OCI-LY1 (cell line): Measurements from ENCODE around the gene OR9A4.

ENCODE experiments used
- H2AFZ ChIP-seq: fragments of 200-600 bp; sonication (generic), shearing (Covaris generic); 2 replicates; pipeline ENCODE4 v1.6.0; 2014; ENCODE audit warnings: antibody characterized with exemption, mild to moderate bottlenecking, low read length
- H3F3A ChIP-seq: fragments of 200-600 bp; sonication (generic), shearing (Covaris generic); 2 replicates; pipeline ENCODE4 v1.6.0; 2014; ENCODE audit warnings: mild to moderate bottlenecking, antibody characterized with exemption, low read length, moderate library complexity; ENCODE audit not compliant: insufficient read depth
- H3K27ac ChIP-seq: fragments of 200-600 bp; sonication (generic); 2 replicates; pipeline ENCODE4 v1.5.1; 2014; ENCODE audit warnings: low read length, mixed run types, mild to moderate bottlenecking, low read depth; ENCODE audit not compliant: poor library complexity, severe bottlenecking
- H3K27me3 ChIP-seq: fragments of 200-600 bp; sonication (generic); 2 replicates; pipeline ENCODE4 v1.6.0; 2014; ENCODE audit warnings: antibody characterized with exemption, mild to moderate bottlenecking, low read length, moderate library complexity; ENCODE audit not compliant: insufficient read depth
- H3K36me3 ChIP-seq: fragments of 200-600 bp; sonication (generic); 2 replicates; pipeline ENCODE4 v1.6.1; 2014; ENCODE audit warnings: mild to moderate bottlenecking, antibody characterized with exemption, low read length, moderate library complexity, mixed read lengths; ENCODE audit not compliant: insufficient read depth
- H3K4me1 ChIP-seq: fragments of 200-600 bp; sonication (generic); 2 replicates; pipeline ENCODE4 v1.5.1; 2014; ENCODE audit warnings: mild to moderate bottlenecking, low read length, moderate library complexity; ENCODE audit not compliant: insufficient read depth, severe bottlenecking
- H3K4me2 ChIP-seq: fragments of 200-600 bp; sonication (generic), shearing (Covaris generic); 2 replicates; pipeline ENCODE4 v1.6.1; 2014; ENCODE audit warnings: low read length
- H3K4me3 ChIP-seq: fragments of 200-600 bp; sonication (generic); 2 replicates; pipeline ENCODE4 v1.5.1; 2014; ENCODE audit warnings: low read length, low read depth, mild to moderate bottlenecking, mixed read lengths; ENCODE audit not compliant: poor library complexity, severe bottlenecking
- H3K79me2 ChIP-seq: fragments of 200-600 bp; shearing (Covaris generic); 2 replicates; pipeline ENCODE4 v1.6.1; 2016; ENCODE audit warnings: mixed run types, low read length, mixed read lengths; ENCODE audit not compliant: insufficient read depth
- H3K9ac ChIP-seq: fragments of 200-600 bp; sonication (generic), shearing (Covaris generic); 2 replicates; pipeline ENCODE4 v1.6.1; 2014; ENCODE audit warnings: mild to moderate bottlenecking, low read length, mixed read lengths
- H3K9me2 ChIP-seq: fragments of 200-600 bp; sonication (generic), shearing (Covaris generic); 2 replicates; pipeline ENCODE4 v1.6.1; 2014; ENCODE audit warnings: low read depth, mild to moderate bottlenecking, low read length, mixed read lengths
- H3K9me3 ChIP-seq: fragments of 200-600 bp; shearing (Covaris generic); 2 replicates; pipeline ENCODE4 v1.6.1; 2014; ENCODE audit warnings: low read length, mixed read lengths
- H4K20me1 ChIP-seq: fragments of 200-600 bp; sonication (generic), shearing (Covaris generic); 2 replicates; pipeline ENCODE4 v1.6.0; 2016; ENCODE audit warnings: mild to moderate bottlenecking, low read length; ENCODE audit not compliant: insufficient read depth
- EZH2 ChIP-seq: fragments of 200-600 bp; sonication (generic), shearing (Covaris generic); IDR thresholded peaks from 2 replicates; pipeline ENCODE4 v1.8.0; 2017; ENCODE audit warnings: borderline replicate concordance, mixed run types, mild to moderate bottlenecking, antibody characterized with exemption, low read length, moderate library complexity, mixed read lengths
- TF ChIP-seq, protein P1 (sequence below): fragments of 200-600 bp; sonication (generic), shearing (Covaris generic); IDR thresholded peaks from 2 replicates; pipeline ENCODE4 v1.5.1; 2017; ENCODE audit warnings: mild to moderate bottlenecking, antibody characterized with exemption, low read length, moderate library complexity, mixed read lengths

Gene OR9A4

DNA sequence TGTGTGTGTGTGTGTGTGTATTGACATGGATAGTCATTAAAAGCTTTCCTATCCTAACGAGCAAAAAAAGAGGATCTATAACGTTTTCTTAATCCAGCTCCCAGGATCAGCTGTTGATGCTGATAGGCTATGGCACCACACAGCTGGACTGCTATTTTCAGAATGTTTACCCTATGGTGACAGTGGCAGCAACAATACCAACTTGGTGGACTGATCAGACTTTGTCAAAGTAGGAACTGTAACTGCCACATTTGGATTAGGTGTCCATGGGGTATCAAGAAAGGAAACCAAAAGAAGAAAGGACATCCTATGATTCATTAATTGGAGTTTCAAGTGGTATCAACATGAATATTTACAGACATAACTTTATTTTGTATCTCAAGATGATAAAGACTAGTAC lies 33.3 kb downstream of the OR9A4 start:
- Histone ChIP-seq H3K79me2 (no peaks in the 10 kb centered on the region), H3K4me2 (no peak overlapping the region), H3K9me2 (no peaks in the 10 kb centered on the region), H3K27me3 (no peaks in the 10 kb centered on the region; the same call in 1 of the 2 replicates), H3K9ac (no peak overlapping the region), H4K20me1 (no peaks in the 10 kb centered on the region), H2AFZ (no peak overlapping the region), H3K4me1 (no peaks in the 10 kb centered on the region), H3K36me3 (no peaks in the 10 kb centered on the region), H3K27ac (no peak overlapping the region), H3K9me3 (no peaks in the 10 kb centered on the region), H3K4me3 (no peak overlapping the region), H3F3A (no peaks in the 10 kb centered on the region)
- no peak for TF ChIP-seq EZH2
- TF ChIP-seq, protein P1, sequence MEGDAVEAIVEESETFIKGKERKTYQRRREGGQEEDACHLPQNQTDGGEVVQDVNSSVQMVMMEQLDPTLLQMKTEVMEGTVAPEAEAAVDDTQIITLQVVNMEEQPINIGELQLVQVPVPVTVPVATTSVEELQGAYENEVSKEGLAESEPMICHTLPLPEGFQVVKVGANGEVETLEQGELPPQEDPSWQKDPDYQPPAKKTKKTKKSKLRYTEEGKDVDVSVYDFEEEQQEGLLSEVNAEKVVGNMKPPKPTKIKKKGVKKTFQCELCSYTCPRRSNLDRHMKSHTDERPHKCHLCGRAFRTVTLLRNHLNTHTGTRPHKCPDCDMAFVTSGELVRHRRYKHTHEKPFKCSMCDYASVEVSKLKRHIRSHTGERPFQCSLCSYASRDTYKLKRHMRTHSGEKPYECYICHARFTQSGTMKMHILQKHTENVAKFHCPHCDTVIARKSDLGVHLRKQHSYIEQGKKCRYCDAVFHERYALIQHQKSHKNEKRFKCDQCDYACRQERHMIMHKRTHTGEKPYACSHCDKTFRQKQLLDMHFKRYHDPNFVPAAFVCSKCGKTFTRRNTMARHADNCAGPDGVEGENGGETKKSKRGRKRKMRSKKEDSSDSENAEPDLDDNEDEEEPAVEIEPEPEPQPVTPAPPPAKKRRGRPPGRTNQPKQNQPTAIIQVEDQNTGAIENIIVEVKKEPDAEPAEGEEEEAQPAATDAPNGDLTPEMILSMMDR, result no peak

DNA sequence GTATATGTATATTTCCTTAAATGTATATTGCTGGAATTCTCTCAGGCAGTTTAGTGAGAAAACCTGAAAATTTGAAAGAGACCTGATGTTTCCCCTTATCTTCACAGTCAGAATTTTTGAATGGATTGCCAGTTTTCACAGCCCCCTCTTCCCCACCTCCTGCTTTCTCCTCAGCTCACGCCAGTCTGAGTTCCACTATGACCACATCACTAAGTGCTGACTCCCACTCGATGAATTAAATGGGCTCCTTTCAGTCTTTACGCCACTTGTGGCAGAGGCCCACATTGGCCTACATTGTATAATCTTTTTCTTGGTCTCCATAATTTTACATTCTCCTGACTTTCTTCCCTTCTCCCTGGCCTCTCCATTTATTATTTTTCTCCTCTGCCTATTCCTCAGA lies 33.7 kb downstream of the OR9A4 start:
- no peak overlapping the region for H3K9ac ChIP-seq
- no peaks in the 10 kb centered on the region for H4K20me1 ChIP-seq
- H3K4me3 ChIP-seq, result no peak overlapping the region
- no peaks in the 10 kb centered on the region for H3K4me1 ChIP-seq
- H3K9me2 ChIP-seq, result no peaks in the 10 kb centered on the region
- no peaks in the 10 kb centered on the region for H3K79me2 ChIP-seq
- H3K36me3 ChIP-seq, result no peaks in the 10 kb centered on the region
- no peak overlapping the region for H3K27ac ChIP-seq
- no peak overlapping the region for H2AFZ ChIP-seq
- H3K9me3 ChIP-seq, result no peaks in the 10 kb centered on the region
- no peaks in the 10 kb centered on the region; the same call in 1 of the 2 replicates for H3K27me3 ChIP-seq
- H3F3A ChIP-seq, result no peaks in the 10 kb centered on the region
- TF ChIP-seq EZH2, result no peak
- TF ChIP-seq, protein P1, result no peak
- H3K4me2 ChIP-seq, result no peak overlapping the region

DNA sequence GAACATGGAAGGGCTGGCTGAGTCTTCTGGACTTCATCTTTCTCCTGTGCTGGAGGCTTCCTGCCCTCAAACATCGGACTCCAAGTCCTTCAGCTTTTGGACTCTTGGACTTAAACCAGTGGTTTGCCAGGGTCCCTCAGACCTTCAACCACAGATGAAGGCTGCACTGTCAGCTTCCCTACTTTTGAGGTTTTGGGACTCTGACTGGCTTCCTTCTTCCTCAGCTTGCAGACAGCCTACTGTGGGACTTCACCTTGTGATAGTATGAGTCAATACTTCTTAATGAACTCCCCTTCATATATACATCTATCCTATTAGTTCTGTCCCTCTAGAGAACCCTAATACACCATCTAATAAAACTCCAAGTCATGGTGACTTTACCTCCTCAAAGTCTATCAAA lies 34.6 kb downstream of the OR9A4 start:
- H3K9ac ChIP-seq, result no peak overlapping the region
- H3K4me2 ChIP-seq, result no peak overlapping the region
- TF ChIP-seq, protein P1, result no peak
- H3K27me3 ChIP-seq, result no peaks in the 10 kb centered on the region
- H3K36me3 ChIP-seq, result no peaks in the 10 kb centered on the region
- no peak overlapping the region for H3K4me3 ChIP-seq
- no peaks in the 10 kb centered on the region for H4K20me1 ChIP-seq
- H3F3A ChIP-seq, result no peaks in the 10 kb centered on the region
- no peaks in the 10 kb centered on the region for H3K9me2 ChIP-seq
- H3K27ac ChIP-seq, result no peak overlapping the region
- H3K4me1 ChIP-seq, result no peaks in the 10 kb centered on the region
- no peaks in the 10 kb centered on the region for H3K9me3 ChIP-seq
- H3K79me2 ChIP-seq, result no peaks in the 10 kb centered on the region
- no peak overlapping the region for H2AFZ ChIP-seq
